ENCODE results near the gene TMEM200A. TPM values are rescaled to one million over a fixed set of nuclear protein-coding genes. Genes with fewer than 3 reads are reported as not detected.

Gene TMEM200A
- 3.0 and 18.9 TPM in 2 replicates for total RNA-seq

GRCh38 chr6:130365166-130366106, at the start of gene TMEM200A:
Gene TMEM200A (plus strand): TSS chr6:130366017. CDS start chr6:130440423, 74,406 bp downstream.

Other genes starting within 250 kb of the TMEM200A start
- gene SAMD3, start 143.1 kb upstream of the TMEM200A start, total RNA-seq = 0.16 TPM in 1 of 2 replicates, not detected in the other